HG03280 (cell line): ENCODE results near the gene ITGB2.

ENCODE experiments used
- ATAC-seq: cut with Tn5 transposase; IDR thresholded peaks from one replicate; pipeline ENCODE4 v1.9.1; 2021; ENCODE audit warnings: mild to moderate bottlenecking, moderate library complexity; ENCODE audit not compliant: unreplicated experiment

ITGB2 gene

GRCh38 chr21:44920694-44921604 lies at the start of gene ITGB2:
Gene ITGB2, minus strand, starts transcription at chr21:44920899. Its CDS starts 10,117 bp downstream, at chr21:44910782.
- ATAC-seq = no peak

- no peak for ATAC-seq
Measured at GRCh38 chr21:44969931-44970755, 49.4 kb upstream of the ITGB2 start.

GRCh38 chr21:44969066-44969670 lies 48.5 kb upstream of the ITGB2 start:
- no peak for ATAC-seq

DNA sequence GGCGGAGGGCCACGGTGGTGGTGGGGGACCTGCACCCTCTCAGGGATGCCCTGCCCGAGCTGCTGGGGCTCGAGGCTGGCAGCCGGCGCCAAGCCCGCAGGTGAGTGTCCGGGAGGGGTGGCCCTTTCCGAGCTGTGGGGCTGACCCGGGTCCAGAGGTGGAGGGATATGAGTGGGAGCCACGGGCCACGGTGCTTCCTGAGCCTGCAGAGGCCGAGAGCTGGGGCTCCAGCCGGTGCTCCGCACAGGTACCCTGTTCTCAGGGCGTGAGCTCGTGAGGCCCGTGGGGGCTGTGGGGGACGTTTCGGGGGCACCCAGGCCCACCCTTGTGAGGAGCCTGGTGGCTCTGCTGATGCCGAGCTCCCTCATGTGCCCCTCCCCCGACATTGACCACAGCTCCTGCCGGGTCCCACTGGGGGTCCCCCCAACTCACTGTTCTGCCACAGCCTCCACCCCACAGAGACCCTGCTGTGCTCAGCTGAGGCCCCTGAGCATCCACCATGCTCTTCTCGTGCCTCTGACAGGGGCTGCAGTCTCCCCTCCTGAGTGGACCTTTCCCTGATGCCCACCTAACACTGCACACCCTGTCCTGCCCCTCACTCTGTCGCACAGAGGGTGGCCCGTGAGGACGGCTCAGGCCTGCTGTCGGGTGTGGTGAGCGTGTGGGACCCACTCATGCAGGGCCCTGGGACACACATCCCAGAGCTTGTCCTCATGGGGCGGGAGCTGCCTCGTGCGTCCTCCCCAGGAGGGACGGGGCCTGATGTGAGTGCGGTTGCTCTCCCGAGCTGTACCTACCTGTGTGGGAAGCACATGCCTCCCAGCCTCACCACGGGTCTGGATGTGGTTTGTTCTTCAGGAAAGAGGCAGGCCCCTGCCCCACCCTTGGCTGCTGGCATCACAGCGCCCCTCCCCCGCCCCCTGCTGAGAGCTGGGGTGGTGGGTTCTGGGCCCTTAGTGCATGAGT lies 46.7 kb upstream of the ITGB2 start:
- ATAC-seq = no peak

DNA sequence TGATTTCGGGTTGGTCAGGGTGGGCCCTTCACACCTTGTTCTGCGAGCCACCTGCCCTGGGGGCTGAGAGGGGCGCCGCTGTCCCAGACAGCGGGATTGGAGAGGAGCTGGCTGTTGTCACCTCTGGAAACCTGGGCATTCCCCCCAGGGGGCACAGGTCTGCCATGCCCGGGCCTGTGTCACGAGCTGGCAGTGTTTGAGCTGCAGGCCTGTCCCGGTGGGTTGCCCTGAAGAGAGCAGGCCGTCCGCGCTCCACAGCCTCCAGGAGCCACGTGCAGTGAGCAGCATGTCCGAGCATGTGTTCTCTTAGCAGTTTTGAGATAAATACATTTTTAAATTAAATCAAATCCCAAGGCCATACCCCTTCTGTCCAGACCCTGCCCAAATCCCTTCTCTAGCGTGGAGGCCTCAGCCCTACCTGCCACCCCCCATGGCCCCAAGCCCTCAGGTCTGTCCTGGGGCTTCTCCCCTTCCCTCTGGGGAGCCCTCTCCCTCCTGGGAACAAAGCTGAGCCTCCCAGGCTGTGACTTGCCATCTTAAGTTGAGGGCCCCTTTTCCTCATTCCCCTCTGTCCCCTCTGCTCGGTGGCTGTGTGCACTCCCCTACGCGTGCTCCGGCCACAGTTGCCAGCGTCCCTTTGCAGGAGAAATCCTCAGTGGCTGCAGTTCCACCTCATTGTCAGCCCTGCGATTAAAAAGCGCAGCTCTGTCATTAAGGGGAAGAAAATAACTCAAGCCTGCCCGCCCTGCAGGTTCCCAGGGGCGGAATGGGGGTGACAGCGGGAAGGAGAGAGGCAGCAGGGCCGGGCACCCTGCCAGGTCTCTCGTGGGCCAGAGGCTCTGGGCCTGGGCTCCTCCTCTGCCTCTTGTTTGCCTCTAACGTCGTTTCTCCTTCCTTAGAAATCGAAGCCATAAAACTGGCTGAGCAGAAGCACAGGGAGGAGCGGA lies 45.7 kb upstream of the ITGB2 start:
- no peak for ATAC-seq

DNA sequence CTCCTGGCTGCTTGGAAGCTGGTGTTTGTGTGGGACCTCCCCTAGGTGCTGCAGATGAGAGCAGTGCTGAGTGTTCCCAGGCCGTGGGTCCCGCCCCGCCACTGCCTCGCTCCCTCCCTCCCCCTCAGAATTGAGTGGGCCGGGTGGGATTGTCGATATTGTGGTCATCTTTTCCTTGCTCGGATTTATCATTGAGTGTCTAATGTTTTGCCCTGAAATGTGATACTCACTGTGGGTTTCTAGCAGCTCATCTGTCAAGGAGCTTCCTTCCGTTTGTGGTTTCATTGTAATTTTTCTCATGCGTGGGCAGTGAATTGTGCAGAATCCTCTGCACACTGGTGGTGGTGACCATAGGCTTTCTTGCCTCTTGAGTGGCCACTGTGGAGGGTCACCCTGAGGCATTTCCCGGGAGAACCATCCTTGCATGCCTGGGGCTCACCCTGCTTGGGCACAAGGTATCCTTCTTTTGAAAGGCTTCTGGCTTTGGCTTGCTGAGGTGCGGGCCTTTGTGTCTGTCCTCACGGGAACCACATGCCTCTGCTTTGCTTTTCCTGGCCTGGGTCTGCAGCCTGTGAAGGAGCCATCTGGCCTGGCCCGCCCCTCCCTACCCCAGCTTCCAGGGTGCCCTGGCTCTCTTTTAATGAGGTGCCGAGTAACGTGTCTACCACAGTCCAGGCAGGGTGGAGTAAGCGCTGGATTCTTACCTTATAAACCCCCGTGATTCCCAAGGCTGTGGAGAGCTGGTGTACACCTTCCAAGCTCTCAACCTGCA lies 44.7 kb upstream of the ITGB2 start:
- ATAC-seq = no peak

DNA sequence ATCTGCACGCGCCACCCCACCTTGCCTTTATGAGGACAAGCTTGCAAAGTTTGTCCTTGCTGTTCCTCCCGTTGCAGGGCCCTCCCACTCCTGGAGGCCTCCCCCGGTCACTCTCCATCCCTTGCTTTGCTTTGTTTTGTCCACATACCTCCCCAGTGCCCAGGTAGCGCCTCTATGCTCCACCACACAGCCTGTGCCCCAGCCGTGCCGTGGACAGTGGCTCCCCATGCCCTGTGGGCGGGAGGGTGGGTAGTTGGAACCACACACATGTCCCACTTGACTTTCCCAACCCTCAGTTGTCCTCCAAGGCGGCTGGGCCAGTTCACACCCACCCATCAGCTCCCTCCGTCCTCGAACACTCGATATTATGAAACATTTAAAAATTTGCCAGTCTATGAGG lies 43.7 kb upstream of the ITGB2 start:
- no peak for ATAC-seq

- no peak for ATAC-seq
Measured at GRCh38 chr21:44962403-44962966, 41.8 kb upstream of the ITGB2 start.

DNA sequence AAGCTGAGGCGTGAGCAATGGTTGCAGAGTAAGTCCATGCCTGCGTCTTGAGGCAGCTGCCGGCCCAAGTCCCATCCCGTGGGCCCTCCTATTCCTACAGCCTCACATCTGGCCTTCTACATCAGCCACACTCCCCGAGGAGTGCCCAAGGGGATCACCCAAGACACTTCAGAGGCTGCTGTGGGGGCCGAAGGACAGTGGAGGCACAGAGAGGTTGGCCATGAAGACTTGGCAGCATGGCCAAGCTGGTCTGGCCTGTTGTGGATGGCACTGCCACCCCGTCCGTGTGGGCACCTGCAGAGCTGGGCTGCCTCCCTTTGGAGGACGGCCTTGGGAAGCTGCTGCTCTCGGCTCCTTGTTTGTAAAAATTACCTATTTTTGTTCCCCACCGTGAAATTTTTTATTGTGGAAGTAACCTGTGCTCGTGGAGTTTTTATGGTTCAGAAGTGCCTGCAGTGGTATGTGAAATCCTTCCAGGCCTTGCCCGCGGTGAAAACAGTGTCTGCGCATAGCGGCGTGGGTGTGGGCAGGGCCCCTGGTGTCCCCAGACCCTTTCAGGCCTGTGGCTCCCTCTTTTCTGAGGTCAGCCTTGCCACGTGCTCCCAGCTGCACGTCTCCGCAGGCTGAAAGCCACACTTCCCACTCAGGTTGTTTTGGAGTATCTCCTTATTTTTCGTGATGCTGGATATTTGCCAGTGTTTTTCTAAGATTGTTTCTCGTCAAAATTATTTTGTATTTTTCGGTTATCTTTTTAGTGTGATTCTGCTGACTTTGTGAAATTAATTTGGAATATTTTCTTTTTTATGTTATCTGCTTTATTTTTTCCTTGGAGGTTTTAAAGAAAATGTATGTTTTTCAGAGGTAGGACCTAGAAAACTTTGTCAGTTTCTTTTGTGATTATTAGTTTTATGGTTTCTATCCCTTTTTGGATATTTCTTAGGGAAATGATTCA lies 39.7 kb upstream of the ITGB2 start:
- no peak for ATAC-seq

DNA sequence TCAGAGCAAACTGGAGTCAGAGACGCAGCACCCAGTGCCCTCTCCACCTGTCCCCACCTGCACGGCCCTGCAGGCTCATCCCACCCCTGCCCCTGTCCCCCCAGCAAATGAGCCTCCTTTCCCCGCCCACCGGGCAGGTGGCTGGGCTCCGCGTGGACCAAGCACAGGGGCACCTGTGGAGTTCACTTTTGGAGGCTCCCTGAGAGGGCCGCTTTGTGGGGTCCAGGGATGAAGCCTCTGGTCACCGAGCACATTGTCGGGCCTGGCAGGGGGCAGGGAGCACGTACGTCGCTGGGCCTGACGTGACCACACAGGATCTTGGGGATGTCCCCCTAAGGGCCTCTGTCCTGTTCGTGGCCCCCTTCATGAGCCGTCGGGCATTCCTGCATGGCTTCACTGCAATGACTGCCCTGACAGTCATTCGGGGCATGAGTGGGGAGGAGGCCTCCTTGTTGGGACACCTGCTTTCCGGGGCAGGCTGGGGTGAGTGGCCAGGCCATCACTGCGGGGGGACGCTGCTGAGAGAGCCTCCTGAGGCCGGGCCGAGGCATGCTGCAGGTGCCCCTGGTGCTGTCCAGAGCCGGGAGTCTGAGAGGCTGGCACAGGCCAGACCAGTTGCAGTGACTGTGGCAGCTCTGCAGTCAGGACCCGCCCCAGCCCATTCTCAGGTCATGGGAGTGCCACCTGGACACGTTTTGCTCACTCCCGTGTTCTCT lies 38.8 kb upstream of the ITGB2 start:
- no peak for ATAC-seq

DNA sequence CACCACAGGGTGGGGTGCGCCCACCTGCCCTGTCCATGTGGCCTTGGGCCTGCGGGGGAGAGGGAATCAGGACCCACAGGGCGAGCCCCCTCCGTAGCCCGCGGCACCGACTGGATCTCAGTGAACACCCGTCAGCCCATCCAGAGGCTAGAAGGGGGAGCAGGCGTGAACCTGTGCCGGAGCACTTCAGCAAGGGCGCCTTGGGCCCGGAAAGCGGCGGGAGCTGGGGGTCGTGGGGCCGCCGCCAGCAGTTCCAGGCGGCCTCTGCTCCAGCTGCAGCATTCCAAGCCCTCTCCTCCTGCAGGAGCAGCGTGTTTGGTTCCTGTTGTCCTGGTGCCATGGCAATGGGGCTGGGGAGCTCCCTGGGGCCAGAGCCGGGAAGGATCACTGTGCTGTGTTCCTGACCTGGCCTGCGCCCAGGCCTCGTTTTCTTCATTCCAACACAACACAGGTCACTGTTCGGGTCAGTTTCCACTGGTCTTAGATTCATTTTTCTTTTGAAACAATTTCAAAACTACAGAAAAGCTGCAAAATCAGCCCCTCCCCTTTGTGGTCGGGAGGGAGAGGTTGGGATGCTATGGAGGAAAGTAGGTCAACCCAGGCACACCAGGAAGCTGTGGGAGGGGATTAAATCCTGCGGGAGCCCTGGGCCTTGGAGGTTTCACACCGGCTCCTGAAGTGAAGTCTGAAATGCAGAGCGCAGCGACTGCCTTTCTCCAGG lies 37.9 kb upstream of the ITGB2 start:
- no peak for ATAC-seq

GRCh38 chr21:44957901-44958451 lies 37.3 kb upstream of the ITGB2 start:
- ATAC-seq = no peak

DNA sequence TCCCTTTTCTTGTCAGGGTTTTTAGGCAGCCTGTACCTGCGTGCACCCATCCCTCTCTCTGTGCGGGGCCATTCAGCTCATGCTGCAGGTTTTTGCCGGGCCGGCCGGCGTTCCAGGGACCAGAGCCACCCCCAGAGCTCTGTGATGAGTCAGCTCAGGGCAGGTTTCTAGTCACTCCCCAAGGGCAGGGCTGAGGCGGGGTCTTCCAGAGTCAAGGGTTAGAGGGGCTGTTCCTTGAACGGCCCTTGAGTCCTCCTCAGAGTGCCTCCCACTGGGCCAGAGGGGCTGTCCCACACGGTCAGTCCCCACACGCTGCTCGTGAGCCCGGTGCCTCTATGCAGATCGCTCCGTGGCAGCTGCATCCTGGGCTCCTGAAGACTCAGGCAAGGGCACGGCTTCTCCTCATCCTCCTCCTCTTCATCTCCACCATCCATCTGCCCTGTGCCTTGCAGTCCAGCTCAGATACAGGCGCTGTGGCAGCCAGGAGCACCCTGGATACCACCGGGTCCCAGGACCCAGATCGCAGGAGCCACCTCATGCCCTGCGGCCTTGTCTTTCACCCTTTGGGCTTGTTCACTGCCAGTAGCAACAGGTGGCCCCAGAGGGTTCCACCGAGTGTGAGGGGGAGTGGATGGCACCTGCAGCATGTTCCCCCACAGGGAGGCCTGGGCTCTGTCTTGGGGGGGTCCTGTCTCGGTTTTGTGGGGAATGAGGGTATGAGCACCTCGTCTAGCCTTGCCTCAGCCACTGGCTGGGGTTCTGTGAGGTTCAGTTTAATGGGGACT lies 36.5 kb upstream of the ITGB2 start:
- ATAC-seq = no peak

- no peak for ATAC-seq
Measured at GRCh38 chr21:44956356-44957046, 35.8 kb upstream of the ITGB2 start.
